GM18498 (cell line): ENCODE data around the gene NT5C3B.
"Not testable (repeated sequence)": the region's sequence is repeated elsewhere in the genome, so short reads cannot be mapped to it uniquely, and the experiment has no call there.

ENCODE experiments used
- ATAC-seq: cut with Tn5 transposase; IDR thresholded peaks from one replicate; pipeline ENCODE4 v1.9.1; 2021; ENCODE audit warnings: mild to moderate bottlenecking, moderate library complexity; ENCODE audit not compliant: unreplicated experiment

NT5C3B gene

GRCh38 chr17:41840781-41841180 lies 4.7 kb upstream of the NT5C3B start:
- not testable (repeated sequence) for ATAC-seq

GRCh38 chr17:41839448-41839847 lies 3.4 kb upstream of the NT5C3B start:
- ATAC-seq, result not testable (repeated sequence)

GRCh38 chr17:41837761-41838538 lies 1.9 kb upstream of the NT5C3B start, which contains the start of gene KLHL10:
TSS of gene KLHL10 (plus strand) at chr17:41837825. CDS start at chr17:41837933, 108 bp downstream.
- ATAC-seq, result no peak

GRCh38 chr17:41836550-41837196 lies 641 bp upstream of the NT5C3B start:
- no peak for ATAC-seq

GRCh38 chr17:41835214-41835799 lies 725 bp downstream of the NT5C3B start:
- peak; percentile 33 for ATAC-seq

GRCh38 chr17:41829961-41830360 lies 6.1 kb downstream of the NT5C3B start:
- ATAC-seq, result not testable (repeated sequence)

GRCh38 chr17:41825175-41825845 lies 10.7 kb downstream of the NT5C3B start:
- ATAC-seq, result no peak

GRCh38 chr17:41824086-41824485 lies 11.9 kb downstream of the NT5C3B start:
- ATAC-seq, result no peak

GRCh38 chr17:41823580-41823979 lies 12.5 kb downstream of the NT5C3B start:
- ATAC-seq, result no peak

GRCh38 chr17:41823141-41823524 lies 12.9 kb downstream of the NT5C3B start:
- no peak for ATAC-seq

- ATAC-seq, result no peak
Observed at GRCh38 chr17:41822216-41823140, 13.6 kb downstream of the NT5C3B start.

- ATAC-seq, result no peak
Observed at GRCh38 chr17:41821776-41822175, 14.3 kb downstream of the NT5C3B start.

- no peak for ATAC-seq
Observed at GRCh38 chr17:41818024-41818423, 18.0 kb downstream of the NT5C3B start.

GRCh38 chr17:41816637-41817320 lies 19.3 kb downstream of the NT5C3B start:
- no peak for ATAC-seq

GRCh38 chr17:41814195-41814594 lies 21.8 kb downstream of the NT5C3B start:
- no peak for ATAC-seq

- no peak for ATAC-seq
Observed at GRCh38 chr17:41813699-41814124, 22.3 kb downstream of the NT5C3B start.

GRCh38 chr17:41813152-41813680 lies 22.8 kb downstream of the NT5C3B start:
- no peak for ATAC-seq

GRCh38 chr17:41812381-41813151 lies 23.5 kb downstream of the NT5C3B start, which contains the start of gene FKBP10:
TSS of gene FKBP10 (plus strand) at chr17:41813004. CDS start at chr17:41813035, 31 bp downstream.
- ATAC-seq, result no peak
